SU-DHL-6 (cell line): ENCODE measurements around the gene MYH8.

Experiments used
- H2AFZ ChIP-seq: fragments of 200-600 bp; sonication (generic); 2 replicates; pipeline ENCODE4 v1.6.1; 2014; ENCODE audit warnings: low read depth, mild to moderate bottlenecking, moderate library complexity, mixed read lengths, antibody characterized with exemption, low read length; ENCODE audit not compliant: severe bottlenecking
- H3F3A ChIP-seq: fragments of 200-600 bp; shearing (Covaris generic); 2 replicates; pipeline ENCODE4 v1.6.0; 2016; ENCODE audit warnings: antibody characterized with exemption, mild to moderate bottlenecking; ENCODE audit not compliant: insufficient read depth
- H3K27ac ChIP-seq: fragments of 200-600 bp; sonication (generic); 2 replicates; pipeline ENCODE4 v1.5.1; 2016; ENCODE audit warnings: low read depth, mild to moderate bottlenecking, low read length, moderate library complexity, mixed read lengths
- H3K27me3 ChIP-seq: fragments of 200-600 bp; sonication (generic), shearing (Covaris generic); 2 replicates; pipeline ENCODE4 v1.6.0; 2014; ENCODE audit warnings: mild to moderate bottlenecking, low read length
- H3K36me3 ChIP-seq: fragments of 200-600 bp; sonication (generic); 2 replicates; pipeline ENCODE4 v1.6.1; 2014; ENCODE audit warnings: mild to moderate bottlenecking, low read length, mixed read lengths
- H3K4me2 ChIP-seq: fragments of 300-600, 200-600 bp; shearing (Covaris generic), sonication (generic); 2 replicates; pipeline ENCODE4 v1.6.0; 2014; ENCODE audit warnings: low read length, low read depth, mild to moderate bottlenecking; ENCODE audit not compliant: poor library complexity, severe bottlenecking
- H3K4me3 ChIP-seq: fragments of 200-600 bp; sonication (generic); 2 replicates; pipeline ENCODE4 v1.5.1; 2014; ENCODE audit warnings: antibody characterized with exemption, low read length, mild to moderate bottlenecking, mixed read lengths; ENCODE audit not compliant: insufficient read depth, poor library complexity, severe bottlenecking
- H3K79me2 ChIP-seq: fragments of 200-600 bp; sonication (generic); 2 replicates; pipeline ENCODE4 v1.6.1; 2014; ENCODE audit warnings: mild to moderate bottlenecking, low read length, moderate library complexity; ENCODE audit not compliant: insufficient read depth
- H3K9ac ChIP-seq: fragments of 200-600 bp; sonication (generic); 2 replicates; pipeline ENCODE4 v1.7.0; 2014; ENCODE audit warnings: mild to moderate bottlenecking, low read length
- H3K9me2 ChIP-seq: fragments of 200-600 bp; sonication (generic); replicated peaks from 2 replicates; pipeline ENCODE4 v1.6.1; 2014; ENCODE audit warnings: low read length; ENCODE audit not compliant: insufficient read depth
- H3K9me3 ChIP-seq: fragments of 200-600 bp; sonication (generic); 2 replicates; pipeline ENCODE4 v1.6.1; 2014; ENCODE audit warnings: low read length, mixed read lengths; ENCODE audit not compliant: insufficient read depth
- H4K20me1 ChIP-seq: fragments of 200-600 bp; sonication (generic); 2 replicates; pipeline ENCODE4 v1.6.1; 2014; ENCODE audit warnings: low read depth, mild to moderate bottlenecking, antibody characterized with exemption, low read length, moderate library complexity, mixed read lengths
- CTCF ChIP-seq: fragments of 200-600 bp; sonication (generic); IDR thresholded peaks from one replicate; pipeline ENCODE4 v1.5.1; 2017; ENCODE audit warnings: antibody characterized with exemption, mild to moderate bottlenecking, low read length, moderate library complexity; ENCODE audit not compliant: insufficient read depth, poor library complexity, severe bottlenecking
- EZH2phosphoT487 ChIP-seq: fragments of 200-600 bp; sonication (generic), shearing (Covaris generic); conservative IDR thresholded peaks from 2 replicates; pipeline ENCODE4 v1.6.1; 2018; ENCODE audit warnings: mild to moderate bottlenecking, antibody characterized with exemption, low read length, moderate library complexity, mixed read lengths

MYH8 gene

GRCh38 chr17:10460062-10460461 lies 38.3 kb upstream of the MYH8 start:
- H3K9ac ChIP-seq = no peak overlapping the region
- no peaks in the 10 kb centered on the region for H3K9me2 ChIP-seq
- no peak overlapping the region for H3K27ac ChIP-seq
- H3F3A ChIP-seq = no peaks in the 10 kb centered on the region
- TF ChIP-seq EZH2phosphoT487 (no peak), CTCF (no peak)
- no peaks in the 10 kb centered on the region for H4K20me1 ChIP-seq
- H2AFZ ChIP-seq = no peak overlapping the region
- no peak overlapping the region for H3K4me2 ChIP-seq
- H3K36me3 ChIP-seq = no peaks in the 10 kb centered on the region
- H3K27me3 ChIP-seq = no peaks in the 10 kb centered on the region
- H3K4me3 ChIP-seq = no peak overlapping the region
- no peaks in the 10 kb centered on the region for H3K79me2 ChIP-seq
- H3K9me3 ChIP-seq = peaks cover 5% of the 10 kb centered on the region; the same call in 1 of the 2 replicates

DNA sequence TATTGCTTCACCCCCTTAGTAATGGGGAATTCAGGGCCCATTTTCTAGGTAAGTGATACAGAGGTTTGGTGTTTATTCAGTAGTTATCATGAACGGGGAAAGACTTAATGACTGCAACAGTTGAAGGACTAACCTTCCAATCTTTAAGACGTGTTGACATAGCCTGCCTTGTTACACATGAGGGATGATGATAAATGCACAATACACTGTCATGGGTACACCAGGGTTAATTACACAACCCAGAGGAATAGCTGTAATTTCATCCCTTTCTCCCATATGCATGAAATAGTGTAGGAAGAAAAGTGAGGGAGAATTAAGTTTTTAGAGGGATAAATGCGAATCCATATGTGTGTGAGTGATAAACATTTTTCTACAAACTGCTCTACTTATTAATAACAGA lies 37.0 kb upstream of the MYH8 start:
- Histone ChIP-seq H3K4me2 (no peak overlapping the region), H3K27ac (no peak overlapping the region), H3K9me3 (no peaks in the 10 kb centered on the region), H4K20me1 (no peaks in the 10 kb centered on the region), H3K36me3 (no peaks in the 10 kb centered on the region), H3F3A (no peaks in the 10 kb centered on the region), H3K27me3 (no peaks in the 10 kb centered on the region), H3K9ac (no peak overlapping the region), H3K79me2 (no peaks in the 10 kb centered on the region), H3K4me3 (no peak overlapping the region), H2AFZ (no peak overlapping the region), H3K9me2 (no peaks in the 10 kb centered on the region)
- TF ChIP-seq EZH2phosphoT487 (no peak), CTCF (no peak)

GRCh38 chr17:10457952-10458351 lies 36.2 kb upstream of the MYH8 start:
- H3K9me3 ChIP-seq = no peaks in the 10 kb centered on the region
- no peak overlapping the region for H2AFZ ChIP-seq
- H3K27ac ChIP-seq = no peak overlapping the region
- no peaks in the 10 kb centered on the region for H4K20me1 ChIP-seq
- H3K4me2 ChIP-seq = no peak overlapping the region
- no peak overlapping the region for H3K9ac ChIP-seq
- H3K9me2 ChIP-seq = no peaks in the 10 kb centered on the region
- H3K27me3 ChIP-seq = no peaks in the 10 kb centered on the region
- H3K79me2 ChIP-seq = no peaks in the 10 kb centered on the region
- H3K36me3 ChIP-seq = no peaks in the 10 kb centered on the region
- no peaks in the 10 kb centered on the region for H3F3A ChIP-seq
- TF ChIP-seq EZH2phosphoT487 (no peak), CTCF (no peak)
- H3K4me3 ChIP-seq = no peak overlapping the region
